Spleen (tissue), 7 donors: Measurements from ENCODE around the gene FAM83F.

Experiments used
- CTCF ChIP-seq, 11 experiments: fragments of 200-600 bp in 7 of 11; fragments of 450-650 bp in 4 of 11; sonication (generic) in 4 of 11; IDR thresholded peaks in 8 of 11; conservative IDR thresholded peaks in 3 of 11; 1 replicate in 7 of 11; 2 replicates in 4 of 11; pipeline versions ENCODE4 v1.4.0 to v1.8.0; 2016 to 2021; ENCODE audit warnings: antibody characterized with exemption in 11 of 11, inconsistent platforms in 4 of 11, mild to moderate bottlenecking in 1 of 11
- POLR2A ChIP-seq, 3 donors: fragments of 450-650 bp; IDR thresholded peaks; one replicate each; pipeline ENCODE4 v1.5.1; 2017; ENCODE audit warnings: antibody characterized with exemption in 3 of 3, mild to moderate bottlenecking in 1 of 3
- POLR2AphosphoS5 ChIP-seq, 3 donors: sonication (generic); formaldehyde crosslinking; IDR thresholded peaks; one replicate each; pipeline ENCODE4 v1.5.1; 2017; ENCODE audit warnings: antibody characterized with exemption in 3 of 3
- donor health status: DM: no; HTN: no; CAD: no; lungs with moderate emphysema.
- donor health status: DM: no; HTN: no; CAD: no.
- donor health status: DM: no; HTN: no; CAD: no.

- TF ChIP-seq CTCF (IDR thresholded peaks at IDR 0.05 in 8 of 11, conservative IDR thresholded peaks at IDR 0.05 in 3 of 11) (no peak), POLR2A (IDR thresholded peaks at IDR 0.05) (no peak), POLR2AphosphoS5 (IDR thresholded peaks at IDR 0.05) (no peak)
Measured at GRCh38 chr22:39947220-39948216, 47.2 kb upstream of the FAM83F start.
